D721Med (cell line): ENCODE results near the gene KCNG3.

Experiments
- DNase-seq: peaks from one replicate; pipeline ENCODE4 v3.0.0; 2011; ENCODE audit warnings: low spot score; ENCODE audit not compliant: insufficient read length
- FAIRE-seq: peaks from 2 replicates; lab custom pipeline; 2011; peaks lifted over from hg19 to GRCh38; lab: Jason Lieb, UNC
- TF ChIP-seq, protein P1 (sequence below): IDR thresholded peaks from 2 replicates; pipeline ENCODE4 v1.5.1; 2012; ENCODE audit warnings: mild to moderate bottlenecking, control low read depth; ENCODE audit not compliant: insufficient read depth; ENCODE audit errors: missing control alignments

The KCNG3 gene

DNA sequence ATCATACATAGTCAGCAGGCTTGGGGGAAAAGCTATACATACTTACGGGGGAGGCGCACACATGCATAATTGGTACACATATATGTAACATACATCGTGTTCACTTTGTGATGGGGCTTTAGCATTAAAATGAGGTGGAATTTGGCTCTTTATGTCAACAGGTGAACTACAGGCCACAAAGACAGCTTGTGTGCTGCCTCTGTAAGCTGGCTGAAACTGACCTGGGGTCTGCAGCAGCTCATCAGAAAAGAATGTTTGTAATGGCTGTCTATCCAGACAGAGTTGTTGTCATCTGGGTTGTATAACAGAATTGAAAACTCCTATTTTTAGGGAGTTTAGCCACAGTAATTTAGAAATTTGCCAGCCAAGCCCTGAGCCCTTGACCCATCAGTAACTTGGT lies 4.7 kb upstream of the KCNG3 start:
- TF ChIP-seq, protein P1, sequence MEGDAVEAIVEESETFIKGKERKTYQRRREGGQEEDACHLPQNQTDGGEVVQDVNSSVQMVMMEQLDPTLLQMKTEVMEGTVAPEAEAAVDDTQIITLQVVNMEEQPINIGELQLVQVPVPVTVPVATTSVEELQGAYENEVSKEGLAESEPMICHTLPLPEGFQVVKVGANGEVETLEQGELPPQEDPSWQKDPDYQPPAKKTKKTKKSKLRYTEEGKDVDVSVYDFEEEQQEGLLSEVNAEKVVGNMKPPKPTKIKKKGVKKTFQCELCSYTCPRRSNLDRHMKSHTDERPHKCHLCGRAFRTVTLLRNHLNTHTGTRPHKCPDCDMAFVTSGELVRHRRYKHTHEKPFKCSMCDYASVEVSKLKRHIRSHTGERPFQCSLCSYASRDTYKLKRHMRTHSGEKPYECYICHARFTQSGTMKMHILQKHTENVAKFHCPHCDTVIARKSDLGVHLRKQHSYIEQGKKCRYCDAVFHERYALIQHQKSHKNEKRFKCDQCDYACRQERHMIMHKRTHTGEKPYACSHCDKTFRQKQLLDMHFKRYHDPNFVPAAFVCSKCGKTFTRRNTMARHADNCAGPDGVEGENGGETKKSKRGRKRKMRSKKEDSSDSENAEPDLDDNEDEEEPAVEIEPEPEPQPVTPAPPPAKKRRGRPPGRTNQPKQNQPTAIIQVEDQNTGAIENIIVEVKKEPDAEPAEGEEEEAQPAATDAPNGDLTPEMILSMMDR, result no peak
- no peak for DNase-seq
- no peak for FAIRE-seq

DNA sequence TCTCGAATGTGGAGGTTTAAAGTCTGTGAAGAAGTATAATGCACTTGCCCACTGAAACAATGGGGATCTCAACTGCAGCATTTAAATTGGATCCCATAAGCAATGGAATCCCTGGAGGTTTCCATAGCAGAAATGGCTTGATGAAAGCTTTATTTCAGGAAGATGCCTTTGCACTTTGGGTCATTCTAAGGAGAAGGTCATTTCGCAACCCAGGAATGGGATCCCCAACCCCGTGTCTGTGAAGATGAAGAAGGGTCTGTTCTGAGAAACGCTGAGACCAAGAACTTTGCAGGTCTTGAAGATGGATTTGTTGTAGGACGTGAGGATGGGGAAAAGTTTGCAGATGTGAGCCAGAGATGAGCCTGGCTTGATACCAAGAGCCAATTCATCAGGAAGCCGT lies 1.8 kb upstream of the KCNG3 start:
- TF ChIP-seq, protein P1, result no peak
- no peak for DNase-seq
- no peak for FAIRE-seq

DNA sequence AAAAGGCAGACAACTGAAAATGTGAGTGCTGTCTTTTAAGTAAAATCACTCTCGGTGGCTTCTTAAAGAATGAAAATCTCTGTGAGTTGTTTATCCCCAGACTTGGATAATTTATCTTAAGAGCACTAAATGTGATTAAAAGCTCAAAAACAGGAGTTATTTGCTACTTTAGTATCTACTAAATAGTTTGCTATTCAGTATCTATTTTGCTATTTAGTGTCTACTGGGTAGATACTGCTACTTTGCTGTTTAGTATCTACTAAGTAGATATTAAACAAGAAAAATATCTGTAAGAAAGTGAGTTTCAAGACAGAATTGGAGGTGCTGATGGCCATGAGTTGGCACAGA lies 1.4 kb upstream of the KCNG3 start:
- FAIRE-seq, result no peak
- no peak for DNase-seq
- TF ChIP-seq, protein P1, result no peak

DNA sequence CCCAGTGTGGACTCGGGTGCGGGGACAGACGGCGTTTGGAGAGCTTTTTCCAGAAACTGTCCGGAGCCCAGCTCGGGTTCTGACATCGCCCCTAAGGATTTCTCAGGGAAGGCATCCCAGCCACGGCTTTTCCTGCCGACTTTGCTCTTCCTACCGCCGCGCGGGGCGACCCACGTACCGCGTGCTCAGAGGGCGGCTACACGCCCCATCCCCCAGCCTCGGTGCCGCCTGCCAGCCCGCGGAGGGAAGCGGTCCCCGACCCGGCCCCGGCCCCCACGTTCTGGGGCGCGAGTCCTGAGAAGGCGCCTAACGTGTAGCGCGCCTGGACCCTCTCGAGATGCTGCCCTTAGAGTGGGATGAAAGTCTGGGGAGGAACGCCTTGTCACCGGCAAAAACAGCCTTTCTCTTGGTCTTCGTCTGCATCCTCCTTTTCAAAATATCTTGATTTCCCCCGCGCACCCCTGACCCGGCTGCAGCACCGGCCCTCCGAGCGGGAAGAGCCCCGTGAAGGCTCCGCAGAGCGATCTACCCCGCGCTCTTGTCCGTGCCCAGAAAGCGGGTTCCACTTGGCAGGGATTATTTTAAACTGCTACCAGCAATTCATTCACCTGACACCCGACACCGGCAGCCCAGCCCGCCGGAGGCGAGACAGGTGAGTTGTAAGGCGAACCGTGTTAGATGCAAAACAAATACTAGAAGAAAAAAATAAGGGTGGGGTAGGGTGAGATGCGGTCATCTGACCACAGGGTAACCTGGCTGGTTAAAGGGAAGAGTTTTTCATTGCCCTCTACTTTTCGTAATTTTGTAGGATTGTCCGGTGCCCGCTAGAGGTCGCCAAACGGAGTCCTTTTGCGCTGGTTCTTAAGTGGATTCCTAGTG lies 812 bp upstream of the KCNG3 start:
- TF ChIP-seq, protein P1, result peak; percentile 85
- FAIRE-seq (peak; percentile 11), DNase-seq (no peak)

DNA sequence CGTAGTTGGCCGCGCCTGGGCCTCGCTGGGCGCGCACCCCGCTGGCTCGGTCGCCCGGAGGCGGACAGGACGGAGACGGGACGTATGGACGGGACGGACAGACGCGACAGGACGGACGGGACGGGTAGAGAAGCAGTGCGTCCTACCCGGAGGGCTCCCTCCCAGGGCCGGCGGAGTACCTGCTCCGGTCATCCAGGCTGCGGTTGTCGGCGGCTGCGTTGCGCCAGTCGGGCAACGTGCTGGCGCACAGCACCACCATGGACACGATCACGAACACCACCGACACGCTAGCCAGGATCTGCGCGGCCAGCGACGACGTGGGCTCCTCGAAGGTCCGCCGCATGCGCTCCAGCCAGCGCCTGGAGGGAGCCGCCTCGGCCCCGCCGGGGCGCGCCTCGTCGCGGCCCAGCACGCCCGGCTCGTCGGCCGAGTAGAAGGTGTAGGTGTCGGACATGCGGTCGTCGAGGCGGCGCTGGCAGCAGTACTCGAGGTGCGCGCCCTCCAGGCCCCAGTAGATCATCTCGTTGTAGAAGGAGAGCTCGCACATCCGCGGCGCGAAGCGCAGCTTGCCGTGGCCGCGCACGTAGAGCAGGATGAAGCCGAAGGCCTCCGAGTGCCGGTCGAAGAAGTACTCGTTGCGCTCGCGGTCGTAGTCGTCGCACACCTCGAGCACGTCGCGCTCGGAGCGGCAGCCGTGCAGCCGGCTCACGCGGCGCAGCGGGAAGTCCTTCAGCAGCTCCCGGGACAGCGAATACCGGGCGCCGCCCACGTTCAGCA lies 903 bp downstream of the KCNG3 start:
- no peak for DNase-seq
- no peak for FAIRE-seq
- TF ChIP-seq, protein P1, result no peak

DNA sequence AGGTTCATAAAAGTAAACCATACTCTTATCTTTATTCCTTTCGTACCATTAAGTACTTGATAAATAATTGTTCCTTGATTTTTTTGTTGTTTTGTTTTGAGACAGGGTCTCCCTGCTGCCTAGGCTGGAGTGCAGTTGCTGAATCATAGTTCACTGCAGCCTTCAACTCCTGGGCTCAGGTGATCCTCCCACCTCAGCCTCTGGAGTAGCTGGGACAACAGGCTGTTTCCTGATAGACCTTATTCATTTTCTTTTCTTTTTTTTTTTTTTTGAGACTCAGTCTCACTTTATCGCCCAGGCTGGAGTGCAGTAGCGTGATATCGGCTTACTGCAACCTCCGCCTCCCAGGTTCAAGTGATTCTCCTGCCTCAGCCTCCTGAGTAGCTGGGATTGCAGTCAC lies 5.5 kb downstream of the KCNG3 start:
- no peak for DNase-seq
- TF ChIP-seq, protein P1, result no peak
- no peak for FAIRE-seq
